IMR-90 (cell line): ENCODE measurements around the gene PRKN. TPM values are rescaled to one million over a fixed set of nuclear protein-coding genes. Genes with fewer than 3 reads are reported as not detected.

Source experiments
- ATAC-seq: fragments of 200-7000 bp; cut with Tn5 transposase; 2 replicates; pipeline ENCODE4 v1.9.1; 2020; ENCODE audit warnings: low read depth, mild to moderate bottlenecking, moderate library complexity
- BruUV-seq: library from RNA; stranded (reverse); fragments of 400-500 nt; replicated peaks from 2 replicates; lab custom pipeline; 2021; lab: Mats Ljungman, UMichigan
- CTCF ChIA-PET: fragments of 300-600 bp; formaldehyde crosslinking; extraction: SDS; loops from one replicate; lab custom pipeline; 2021; ENCODE audit warnings: antibody characterized with exemption; lab: Yijun Ruan, JAX
- POLR2A ChIA-PET: fragments of 300-600 bp; sonication (Branson Sonifier 250); formaldehyde crosslinking; loops from one replicate; lab custom pipeline; 2022; ENCODE audit warnings: antibody characterized with exemption; ENCODE audit not compliant: unreplicated experiment; lab: Charles Lee
- DNase-seq: peaks from one replicate; pipeline ENCODE4 v3.0.0; 2013
- H2AFZ ChIP-seq: replicated peaks from 2 replicates; pipeline ENCODE3; 2013; ENCODE audit warnings: low read length, mild to moderate bottlenecking; ENCODE audit not compliant: poor library complexity
- H2AK5ac ChIP-seq: 2 replicates; pipeline ENCODE4 v1.6.1; 2013; ENCODE audit warnings: low read depth, low read length, inconsistent platforms
- H2AK9ac ChIP-seq: replicated peaks from 2 replicates; pipeline ENCODE3; 2013; ENCODE audit warnings: mild to moderate bottlenecking, low read depth, low read length, moderate library complexity; ENCODE audit not compliant: poor library complexity
- H2BK120ac ChIP-seq: 2 replicates; pipeline ENCODE4 v1.6.1; 2013; ENCODE audit warnings: low read depth, low read length, inconsistent platforms
- H2BK15ac ChIP-seq: 3 replicates; pipeline ENCODE4 v1.6.1; 2013; ENCODE audit warnings: low read depth, low read length, inconsistent platforms
- H2BK20ac ChIP-seq: 2 replicates; pipeline ENCODE4 v1.6.1; 2013; ENCODE audit warnings: low read depth, mild to moderate bottlenecking, inconsistent platforms, low read length, moderate library complexity
- H2BK5ac ChIP-seq: 2 replicates; pipeline ENCODE4 v1.6.1; 2013; ENCODE audit warnings: mild to moderate bottlenecking, low read depth, low read length, inconsistent platforms; ENCODE audit not compliant: poor library complexity, severe bottlenecking
- H3K14ac ChIP-seq: replicated peaks from 2 replicates; pipeline ENCODE4 v1.6.1; 2013; ENCODE audit warnings: low read depth, low read length, inconsistent platforms
- H3K18ac ChIP-seq: 2 replicates; pipeline ENCODE4 v1.6.1; 2013; ENCODE audit warnings: low read depth, low read length, control low read depth
- H3K23ac ChIP-seq: 2 replicates; pipeline ENCODE4 v1.6.1; 2013; ENCODE audit warnings: low read depth, low read length, inconsistent platforms
- H3K27ac ChIP-seq: 2 replicates; pipeline ENCODE4 v1.5.1; 2013; ENCODE audit warnings: mild to moderate bottlenecking, control low read depth, low read length; ENCODE audit not compliant: insufficient read depth
- H3K27me3 ChIP-seq: 2 replicates; pipeline ENCODE4 v1.6.1; 2013; ENCODE audit warnings: low read length; ENCODE audit not compliant: control insufficient read depth, insufficient read depth
- H3K36me3 ChIP-seq: 2 replicates; pipeline ENCODE4 v1.6.1; 2013; ENCODE audit warnings: low read length, mixed read lengths; ENCODE audit not compliant: control insufficient read depth, insufficient read depth
- H3K4ac ChIP-seq: 2 replicates; pipeline ENCODE4 v1.6.1; 2013; ENCODE audit warnings: low read depth, low read length, inconsistent platforms
- H3K4me1 ChIP-seq: 2 replicates; pipeline ENCODE4 v1.6.1; 2013; ENCODE audit warnings: low read length, mixed read lengths; ENCODE audit not compliant: control insufficient read depth, insufficient read depth
- H3K4me2 ChIP-seq: 2 replicates; pipeline ENCODE4 v1.6.1; 2013; ENCODE audit warnings: low read depth, mild to moderate bottlenecking, control low read depth, low read length, moderate library complexity
- H3K4me3 ChIP-seq: 2 replicates; pipeline ENCODE4 v1.5.1; 2013; ENCODE audit warnings: low read depth, mild to moderate bottlenecking, control low read depth, low read length, moderate library complexity; ENCODE audit not compliant: insufficient read depth
- H3K56ac ChIP-seq: 2 replicates; pipeline ENCODE4 v1.6.1; 2013; ENCODE audit warnings: low read length, inconsistent platforms; ENCODE audit not compliant: insufficient read depth; ENCODE audit errors: extremely low read depth
- H3K79me1 ChIP-seq, 2 experiments: 2 replicates each; pipeline ENCODE4 v1.6.1; 2013; ENCODE audit warnings: low read length in 2 of 2, inconsistent platforms in 1 of 2, low read depth in 1 of 2
- H3K9ac ChIP-seq: 2 replicates; pipeline ENCODE4 v1.6.1; 2013; ENCODE audit warnings: low read depth, low read length, control low read depth
- H3K9me1 ChIP-seq: 2 replicates; pipeline ENCODE4 v1.6.1; 2013; ENCODE audit warnings: low read length, inconsistent platforms; ENCODE audit not compliant: insufficient read depth
- H3K9me3 ChIP-seq: 2 replicates; pipeline ENCODE4 v1.6.1; 2013; ENCODE audit warnings: low read length; ENCODE audit not compliant: control insufficient read depth, insufficient read depth
- H4K20me1 ChIP-seq: 2 replicates; pipeline ENCODE4 v1.6.1; 2013; ENCODE audit warnings: low read length, inconsistent platforms; ENCODE audit not compliant: insufficient read depth
- H4K5ac ChIP-seq: 2 replicates; pipeline ENCODE4 v1.6.1; 2013; ENCODE audit warnings: mild to moderate bottlenecking, low read depth, low read length, control low read depth
- H4K8ac ChIP-seq, 2 experiments: 2 replicates each; pipeline ENCODE4 v1.6.1; 2013; ENCODE audit warnings: low read depth in 2 of 2, low read length in 2 of 2, control low read depth in 1 of 2, inconsistent platforms in 1 of 2
- H4K91ac ChIP-seq: 2 replicates; pipeline ENCODE4 v1.6.1; 2013; ENCODE audit warnings: low read depth, low read length, inconsistent platforms; ENCODE audit not compliant: insufficient read depth
- BHLHE40 ChIP-seq: fragments of 150-350 bp; IDR thresholded peaks from 2 replicates; pipeline ENCODE4 v1.6.1; 2016; ENCODE audit warnings: mild to moderate bottlenecking, low read depth, low read length
- CEBPB ChIP-seq: IDR thresholded peaks from 2 replicates; pipeline ENCODE4 v1.6.1; 2012; ENCODE audit warnings: low read depth, low read length, improper control_type of control experiment
- CHD1 ChIP-seq: IDR thresholded peaks from 2 replicates; pipeline ENCODE4 v1.6.1; 2012; ENCODE audit warnings: low read depth, low read length, improper control_type of control experiment
- FOS ChIP-seq: fragments of 150-350 bp; IDR thresholded peaks from 2 replicates; pipeline ENCODE4 v1.6.1; 2016; ENCODE audit warnings: low read depth, low read length
- MAFK ChIP-seq: IDR thresholded peaks from 2 replicates; pipeline ENCODE4 v1.6.1; 2012; ENCODE audit warnings: low read depth, low read length, improper control_type of control experiment
- MAZ ChIP-seq: IDR thresholded peaks from 2 replicates; pipeline ENCODE4 v1.6.1; 2012; ENCODE audit warnings: low read depth, mild to moderate bottlenecking, low read length, improper control_type of control experiment, moderate library complexity, borderline replicate concordance
- MXI1 ChIP-seq: IDR thresholded peaks from 2 replicates; pipeline ENCODE4 v1.6.1; 2012; ENCODE audit warnings: low read depth, mild to moderate bottlenecking, low read length, moderate library complexity, borderline replicate concordance
- NFE2L2 ChIP-seq: fragments of 150-350 bp; IDR thresholded peaks from 2 replicates; pipeline ENCODE4 v1.6.1; 2016; ENCODE audit warnings: low read depth, mild to moderate bottlenecking, low read length
- POLR2A ChIP-seq: IDR thresholded peaks from 2 replicates; pipeline ENCODE4 v1.6.1; 2012; ENCODE audit warnings: mild to moderate bottlenecking, low read depth, low read length
- RAD21 ChIP-seq: IDR thresholded peaks from 2 replicates; pipeline ENCODE4 v1.6.1; 2012; ENCODE audit warnings: low read length, improper control_type of control experiment
- RCOR1 ChIP-seq: IDR thresholded peaks from 2 replicates; pipeline ENCODE4 v1.6.1; 2012; ENCODE audit warnings: mild to moderate bottlenecking, low read length, improper control_type of control experiment; ENCODE audit not compliant: insufficient replicate concordance
- RFX5 ChIP-seq: IDR thresholded peaks from 2 replicates; pipeline ENCODE4 v1.8.0; 2012; ENCODE audit warnings: low read depth, mild to moderate bottlenecking, low read length, moderate library complexity
- SMC3 ChIP-seq: fragments of 150-350 bp; IDR thresholded peaks from 2 replicates; pipeline ENCODE4 v1.6.1; 2016; ENCODE audit warnings: low read depth, mild to moderate bottlenecking, antibody characterized with exemption, low read length, moderate library complexity
- WGBS, 2 experiments: methylation state at CpG; one replicate each; pipeline versions ENCODE4 v1.1.5 to v1.1.7; 2013; ENCODE audit warnings: missing lambda C conversion rate in 2 of 2; ENCODE audit not compliant: insufficient read length in 1 of 2; ENCODE audit errors: extremely low coverage in 2 of 2; 5-methylcytosine and 5-hydroxymethylcytosine counted together
- dilution Hi-C: fragments of 300-500 bp; cut with HindIII; formaldehyde crosslinking; loops from one replicate; pipeline ENCODE4 v1.14.3; 2018; ENCODE audit warnings: low sequenced_read_pairs; ENCODE audit not compliant: unreplicated experiment
- in situ Hi-C: fragments of 300-500 bp; cut with MboI; formaldehyde crosslinking; loops from 3 replicates; pipeline ENCODE4 v1.14.3; 2019; ENCODE audit warnings: low sequenced_read_pairs, inconsistent platforms, mixed read lengths
- intact Hi-C: fragments of 100-400 bp; cut with micrococcal nuclease; formaldehyde crosslinking; loops from 2 replicates; pipeline ENCODE4 v1.10.0; 2022
- polyA plus RNA-seq, 3 experiments: library from polyadenylated mRNA; depleted of rRNA; stranded (reverse); fragments of >200 nt; gene quantifications; 2 replicates each; pipeline ENCODE4 v1.2.3, GENCODE V29; 2012; ENCODE audit warnings: low replicate concordance in 1 of 3
- total RNA-seq: library from RNA; depleted of rRNA; stranded (reverse); fragments of >200 nt; gene quantifications from 2 replicates; pipeline ENCODE4 v1.2.3, GENCODE V29; 2012
- TF ChIP-seq, protein P1 (sequence below): fragments of 150-350 bp; IDR thresholded peaks from 2 replicates; pipeline ENCODE4 v1.6.1; 2017; ENCODE audit warnings: mild to moderate bottlenecking, antibody characterized with exemption, low read length, low read depth
- TF ChIP-seq, protein P2 (sequence below): conservative IDR thresholded peaks from 2 replicates; pipeline ENCODE4 v1.5.1; 2012; ENCODE audit warnings: mild to moderate bottlenecking, low read depth, low read length, improper control_type of control experiment
- TF ChIP-seq, protein P3 (sequence below): fragments of 150-350 bp; IDR thresholded peaks from 2 replicates; pipeline ENCODE4 v1.6.1; 2016; ENCODE audit warnings: low read depth, mild to moderate bottlenecking, low read length, moderate library complexity, borderline replicate concordance

The PRKN gene
- total and polyA plus RNA-seq, 2 of the 4 experiments (the other 2 are of a cell fraction), result 0.15 to 0.18 TPM

GRCh38 chr6:161356167-161356854 is 1371.3 kb downstream of the PRKN start:
- ChIA-PET POLR2A (no interaction called here), CTCF (interaction anchor here (0.5 to 2.8 kb wide), 2 partner anchors 14 to 16 kb away, joined by 3 to 9 read pairs; no protein-coding TSS in a partner anchor)
- intact Hi-C loops, result no loop called here
- H2BK120ac ChIP-seq, result no peak overlapping the region
- no peak overlapping the region for H3K27ac ChIP-seq
- H3K4me1 ChIP-seq, result no peaks in the 10 kb centered on the region
- H4K20me1 ChIP-seq, result no peaks in the 10 kb centered on the region
- no peak overlapping the region for H3K4me3 ChIP-seq
- in situ Hi-C loops, result no loop called here
- no peaks in the 10 kb centered on the region for H3K9me3 ChIP-seq
- no peak overlapping the region for H3K56ac ChIP-seq
- 86% methylated on average over 11 of the region's 21 CpGs; no CpG with 5 or more reads in 1 of the 2 experiments for WGBS, 2 experiments
- no peak overlapping the region for H2AK9ac ChIP-seq
- no peaks in the 10 kb centered on the region for H3K79me1 ChIP-seq
- H3K9me1 ChIP-seq, result no peaks in the 10 kb centered on the region
- no peak overlapping the region for H3K14ac ChIP-seq
- no peak overlapping the region for H3K4ac ChIP-seq
- ATAC-seq, result no peak
- no peaks in the 10 kb centered on the region for H3K36me3 ChIP-seq
- no peak overlapping the region for H2BK20ac ChIP-seq
- no peak overlapping the region for H2BK5ac ChIP-seq
- no peak overlapping the region for H4K91ac ChIP-seq
- H2AFZ ChIP-seq, result no peak overlapping the region
- no peak overlapping the region for H4K5ac ChIP-seq
- BruUV-seq, result no TSS peak
- no peaks in the 10 kb centered on the region for H3K27me3 ChIP-seq
- no peak for DNase-seq
- TF ChIP-seq MXI1, result no peak
- no peak for TF ChIP-seq CHD1
- TF ChIP-seq NFE2L2, result no peak
- TF ChIP-seq RAD21, result no peak
- TF ChIP-seq POLR2A, result no peak
- no peak for TF ChIP-seq SMC3
- TF ChIP-seq, protein P1, sequence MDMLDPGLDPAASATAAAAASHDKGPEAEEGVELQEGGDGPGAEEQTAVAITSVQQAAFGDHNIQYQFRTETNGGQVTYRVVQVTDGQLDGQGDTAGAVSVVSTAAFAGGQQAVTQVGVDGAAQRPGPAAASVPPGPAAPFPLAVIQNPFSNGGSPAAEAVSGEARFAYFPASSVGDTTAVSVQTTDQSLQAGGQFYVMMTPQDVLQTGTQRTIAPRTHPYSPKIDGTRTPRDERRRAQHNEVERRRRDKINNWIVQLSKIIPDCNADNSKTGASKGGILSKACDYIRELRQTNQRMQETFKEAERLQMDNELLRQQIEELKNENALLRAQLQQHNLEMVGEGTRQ, result no peak
- no peak for TF ChIP-seq FOS
- TF ChIP-seq, protein P2, sequence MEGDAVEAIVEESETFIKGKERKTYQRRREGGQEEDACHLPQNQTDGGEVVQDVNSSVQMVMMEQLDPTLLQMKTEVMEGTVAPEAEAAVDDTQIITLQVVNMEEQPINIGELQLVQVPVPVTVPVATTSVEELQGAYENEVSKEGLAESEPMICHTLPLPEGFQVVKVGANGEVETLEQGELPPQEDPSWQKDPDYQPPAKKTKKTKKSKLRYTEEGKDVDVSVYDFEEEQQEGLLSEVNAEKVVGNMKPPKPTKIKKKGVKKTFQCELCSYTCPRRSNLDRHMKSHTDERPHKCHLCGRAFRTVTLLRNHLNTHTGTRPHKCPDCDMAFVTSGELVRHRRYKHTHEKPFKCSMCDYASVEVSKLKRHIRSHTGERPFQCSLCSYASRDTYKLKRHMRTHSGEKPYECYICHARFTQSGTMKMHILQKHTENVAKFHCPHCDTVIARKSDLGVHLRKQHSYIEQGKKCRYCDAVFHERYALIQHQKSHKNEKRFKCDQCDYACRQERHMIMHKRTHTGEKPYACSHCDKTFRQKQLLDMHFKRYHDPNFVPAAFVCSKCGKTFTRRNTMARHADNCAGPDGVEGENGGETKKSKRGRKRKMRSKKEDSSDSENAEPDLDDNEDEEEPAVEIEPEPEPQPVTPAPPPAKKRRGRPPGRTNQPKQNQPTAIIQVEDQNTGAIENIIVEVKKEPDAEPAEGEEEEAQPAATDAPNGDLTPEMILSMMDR, result no peak
- no peak for TF ChIP-seq MAFK
- TF ChIP-seq RCOR1, result no peak
- TF ChIP-seq CEBPB, result no peak
- no peak for TF ChIP-seq RFX5
- no peak for TF ChIP-seq MAZ
- no peak for TF ChIP-seq BHLHE40
- TF ChIP-seq, protein P3, sequence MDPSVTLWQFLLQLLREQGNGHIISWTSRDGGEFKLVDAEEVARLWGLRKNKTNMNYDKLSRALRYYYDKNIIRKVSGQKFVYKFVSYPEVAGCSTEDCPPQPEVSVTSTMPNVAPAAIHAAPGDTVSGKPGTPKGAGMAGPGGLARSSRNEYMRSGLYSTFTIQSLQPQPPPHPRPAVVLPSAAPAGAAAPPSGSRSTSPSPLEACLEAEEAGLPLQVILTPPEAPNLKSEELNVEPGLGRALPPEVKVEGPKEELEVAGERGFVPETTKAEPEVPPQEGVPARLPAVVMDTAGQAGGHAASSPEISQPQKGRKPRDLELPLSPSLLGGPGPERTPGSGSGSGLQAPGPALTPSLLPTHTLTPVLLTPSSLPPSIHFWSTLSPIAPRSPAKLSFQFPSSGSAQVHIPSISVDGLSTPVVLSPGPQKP, result no peak
- H2BK15ac ChIP-seq, result no peak overlapping the region
- H3K23ac ChIP-seq, result no peak overlapping the region
- no peak overlapping the region for H4K8ac ChIP-seq
- dilution Hi-C loops, result no loop called here
- H3K9ac ChIP-seq, result no peak overlapping the region
- no peak overlapping the region for H3K4me2 ChIP-seq
- H3K18ac ChIP-seq, result no peak overlapping the region
- H2AK5ac ChIP-seq, result no peak overlapping the region
